NCI-H1930 (cell line): ENCODE results near the gene ANKRD40.

ENCODE experiments used
- DNase-seq, 2 experiments: peaks; one replicate each; lab custom pipeline; 2025; lab: John Stamatoyannopoulos, UW

The ANKRD40 gene

GRCh38 chr17:50645748-50646682, 61.7 kb downstream of the ANKRD40 start:
- DNase-seq: no peak
